Kidney epithelial cell (primary cell): ENCODE data around the gene EIF4H. TPM values are rescaled to one million over a fixed set of nuclear protein-coding genes. Genes with fewer than 3 reads are reported as not detected.

Experiments
- DNase-seq: peaks from one replicate; pipeline ENCODE4 v3.0.0-alpha.2; 2010; ENCODE audit warnings: low read depth
- H3K27me3 ChIP-seq: 2 replicates; pipeline ENCODE4 v1.6.0; 2011; ENCODE audit warnings: low read length; ENCODE audit not compliant: control insufficient read depth, insufficient read depth
- H3K36me3 ChIP-seq: 2 replicates; pipeline ENCODE4 v1.5.1; 2011; ENCODE audit warnings: low read length; ENCODE audit not compliant: control insufficient read depth, insufficient read depth
- H3K4me3 ChIP-seq: 2 replicates; pipeline ENCODE4 v1.5.1; 2011; ENCODE audit warnings: low read depth, mild to moderate bottlenecking, control low read depth, low read length
- total RNA-seq: library from RNA; depleted of rRNA; stranded (reverse); fragments of >200 nt; gene quantifications from 2 replicates; pipeline ENCODE4 v1.2.3, GENCODE V29; 2015
- TF ChIP-seq, protein P1 (sequence below): IDR thresholded peaks from 2 replicates; pipeline ENCODE4 v1.5.1; 2011; ENCODE audit warnings: mild to moderate bottlenecking, moderate library complexity, low read length, control low read depth, inconsistent platforms; ENCODE audit not compliant: insufficient read depth, poor library complexity, severe bottlenecking

EIF4H gene
- 264 and 307 TPM in 2 replicates for total RNA-seq

DNA sequence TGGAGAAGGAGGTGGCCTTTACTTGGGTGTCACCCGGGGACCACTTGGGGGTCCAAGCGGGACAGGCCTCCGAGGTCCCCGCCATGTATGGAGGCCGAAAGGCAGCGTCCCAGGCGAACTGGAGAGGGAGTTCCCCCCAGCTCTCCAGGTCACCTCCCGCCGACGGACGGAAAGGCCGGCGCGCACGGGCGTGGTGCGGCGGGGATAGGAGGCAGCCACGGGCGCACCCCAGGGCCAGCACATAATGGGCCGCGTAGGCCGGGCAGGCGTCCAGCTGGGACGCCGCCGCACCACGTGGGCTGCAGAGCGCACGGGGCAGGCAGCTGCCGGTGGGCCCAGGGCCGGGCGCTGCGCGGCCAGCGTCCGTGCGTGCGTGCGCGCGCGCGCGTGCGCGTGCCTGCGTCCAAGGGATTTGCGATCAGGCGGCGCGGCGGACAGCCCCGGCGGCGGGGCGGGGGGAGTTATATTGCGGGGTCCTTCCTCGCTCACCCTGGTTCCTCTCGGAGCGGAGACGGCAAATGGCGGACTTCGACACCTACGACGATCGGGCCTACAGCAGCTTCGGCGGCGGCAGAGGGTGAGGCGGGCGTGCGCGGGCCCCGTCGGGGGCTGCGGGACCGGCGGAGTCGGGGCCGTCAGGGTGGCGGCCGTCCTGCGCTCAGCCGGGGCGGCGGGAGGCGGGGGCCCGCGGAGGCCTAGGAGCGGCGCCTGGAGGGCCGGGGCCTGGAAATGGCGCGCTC is at the start of gene EIF4H:
Gene EIF4H, plus strand, starts transcription at position 491 of the 740 bp plus-strand sequence. Its CDS starts 28 bp downstream, at position 519.
- DNase-seq: peak; percentile 70
- peak within 1 kb of the TSS; percentile 98 for H3K4me3 ChIP-seq
- no peaks in the 10 kb centered on the region for H3K36me3 ChIP-seq
- H3K27me3 ChIP-seq: no peaks in the 10 kb centered on the region
- TF ChIP-seq, protein P1, sequence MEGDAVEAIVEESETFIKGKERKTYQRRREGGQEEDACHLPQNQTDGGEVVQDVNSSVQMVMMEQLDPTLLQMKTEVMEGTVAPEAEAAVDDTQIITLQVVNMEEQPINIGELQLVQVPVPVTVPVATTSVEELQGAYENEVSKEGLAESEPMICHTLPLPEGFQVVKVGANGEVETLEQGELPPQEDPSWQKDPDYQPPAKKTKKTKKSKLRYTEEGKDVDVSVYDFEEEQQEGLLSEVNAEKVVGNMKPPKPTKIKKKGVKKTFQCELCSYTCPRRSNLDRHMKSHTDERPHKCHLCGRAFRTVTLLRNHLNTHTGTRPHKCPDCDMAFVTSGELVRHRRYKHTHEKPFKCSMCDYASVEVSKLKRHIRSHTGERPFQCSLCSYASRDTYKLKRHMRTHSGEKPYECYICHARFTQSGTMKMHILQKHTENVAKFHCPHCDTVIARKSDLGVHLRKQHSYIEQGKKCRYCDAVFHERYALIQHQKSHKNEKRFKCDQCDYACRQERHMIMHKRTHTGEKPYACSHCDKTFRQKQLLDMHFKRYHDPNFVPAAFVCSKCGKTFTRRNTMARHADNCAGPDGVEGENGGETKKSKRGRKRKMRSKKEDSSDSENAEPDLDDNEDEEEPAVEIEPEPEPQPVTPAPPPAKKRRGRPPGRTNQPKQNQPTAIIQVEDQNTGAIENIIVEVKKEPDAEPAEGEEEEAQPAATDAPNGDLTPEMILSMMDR: no peak

DNA sequence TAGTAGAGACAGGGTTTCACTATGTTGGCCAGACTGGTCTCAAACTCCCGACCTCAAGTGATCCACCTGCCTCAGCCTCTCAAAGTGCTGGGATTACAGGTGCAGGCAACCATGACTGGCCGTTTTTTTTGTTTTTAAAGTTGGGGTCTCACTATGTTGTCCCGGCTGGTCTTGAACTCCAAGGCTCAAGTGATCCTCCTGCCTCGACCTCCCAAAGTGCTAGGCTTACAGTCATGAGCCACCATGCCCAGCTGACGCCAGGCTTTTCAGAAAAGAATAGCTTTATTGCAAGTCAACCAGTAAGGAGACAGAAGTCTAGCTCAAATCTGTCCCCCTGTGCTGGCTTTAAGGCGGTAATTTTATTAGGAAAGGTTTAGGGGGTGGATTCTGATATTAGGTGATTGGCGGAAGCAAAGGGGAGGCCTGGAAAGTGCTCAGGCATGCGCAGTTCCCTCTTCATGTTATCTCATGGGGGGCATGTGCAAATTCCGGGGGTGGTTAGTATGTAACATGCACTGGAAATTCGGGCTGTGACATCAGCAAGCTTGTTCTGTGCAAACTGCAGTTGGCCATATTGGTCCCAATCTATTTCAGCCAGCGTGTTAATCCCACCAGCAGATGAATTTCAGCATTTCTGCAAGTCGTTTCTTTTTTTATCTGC is 47.8 kb upstream of the EIF4H start:
- no peaks in the 10 kb centered on the region for H3K27me3 ChIP-seq
- no peaks in the 10 kb centered on the region for H3K36me3 ChIP-seq
- DNase-seq: no peak
- no peak overlapping the region for H3K4me3 ChIP-seq
- TF ChIP-seq, protein P1: no peak

GRCh38 chr7:74129887-74130286 is 44.3 kb upstream of the EIF4H start:
- Histone ChIP-seq H3K36me3 (no peaks in the 10 kb centered on the region), H3K27me3 (no peaks in the 10 kb centered on the region), H3K4me3 (no peak overlapping the region)
- TF ChIP-seq, protein P1: no peak
- DNase-seq: no peak

GRCh38 chr7:74130518-74130917 is 43.6 kb upstream of the EIF4H start:
- H3K27me3 ChIP-seq: no peaks in the 10 kb centered on the region
- TF ChIP-seq, protein P1: no peak
- no peak overlapping the region for H3K4me3 ChIP-seq
- no peak for DNase-seq
- H3K36me3 ChIP-seq: no peaks in the 10 kb centered on the region

- no peak for DNase-seq
- Histone ChIP-seq H3K4me3 (no peak overlapping the region), H3K27me3 (no peaks in the 10 kb centered on the region), H3K36me3 (no peaks in the 10 kb centered on the region)
- TF ChIP-seq, protein P1: no peak
Measured at GRCh38 chr7:74134117-74134620, 40.0 kb upstream of the EIF4H start.
